Retinal pigment epithelial cell (primary cell): ENCODE data around the gene KRTAP5-10.
"Not testable (repeated sequence)": the region's sequence is repeated elsewhere in the genome, so short reads cannot be mapped to it uniquely, and the experiment has no call there.

ENCODE experiments used
- DNase-seq: peaks from one replicate; pipeline ENCODE4 v3.0.0-alpha.2; 2010; ENCODE audit warnings: low read depth
- H3K4me3 ChIP-seq: 2 replicates; pipeline ENCODE4 v1.5.1; 2011; ENCODE audit warnings: mild to moderate bottlenecking, low read length, control low read depth, moderate library complexity
- CTCF ChIP-seq: conservative IDR thresholded peaks from 2 replicates; pipeline ENCODE4 v1.5.1; 2011; ENCODE audit warnings: low read depth, low read length, control low read depth, inconsistent platforms

The KRTAP5-10 gene

GRCh38 chr11:71565263-71565662, at the start of gene KRTAP5-10:
Gene KRTAP5-10 (plus strand): TSS chr11:71565563. CDS start chr11:71565588, 25 bp downstream.
- no peak for DNase-seq
- no peak for TF ChIP-seq CTCF

GRCh38 chr11:71518506-71519471, 46.6 kb upstream of the KRTAP5-10 start:
- no peak for DNase-seq
- no peak overlapping the region for H3K4me3 ChIP-seq
- no peak for TF ChIP-seq CTCF

More at GRCh38 chr11:71565263-71565662, at the start of gene KRTAP5-10:
- no peak within 1 kb of the TSS for H3K4me3 ChIP-seq

GRCh38 chr11:71519546-71519945, 45.8 kb upstream of the KRTAP5-10 start:
- no peak for TF ChIP-seq CTCF
- no peak for DNase-seq
- no peak overlapping the region for H3K4me3 ChIP-seq

GRCh38 chr11:71525188-71525937, 40.0 kb upstream of the KRTAP5-10 start:
- no peak for DNase-seq
- no peak overlapping the region for H3K4me3 ChIP-seq
- no peak for TF ChIP-seq CTCF

- no peak for TF ChIP-seq CTCF
- DNase-seq, result no peak
- no peak overlapping the region for H3K4me3 ChIP-seq
These were observed 39.3 kb upstream of the KRTAP5-10 start for GRCh38 chr11:71525938-71526495.

- DNase-seq, H3K4me3 ChIP-seq: not testable (repeated sequence)
These were observed 38.4 kb upstream of the KRTAP5-10 start, which contains the start of gene KRTAP5-7 for GRCh38 chr11:71526796-71527575. Gene KRTAP5-7 (plus strand): TSS chr11:71527267. CDS start chr11:71527301, 34 bp downstream.
